Activated CD8-positive, alpha-beta memory T cell treated with anti-CD3 and anti-CD28 coated beads, Interleukin-2, amount 50 U/mL, for 4 hours (primary cell): ENCODE measurements around the gene NSD1.

Experiments
- DNase-seq: peaks from one replicate; pipeline ENCODE4 v3.0.0-alpha.2; 2020

NSD1 gene

DNA sequence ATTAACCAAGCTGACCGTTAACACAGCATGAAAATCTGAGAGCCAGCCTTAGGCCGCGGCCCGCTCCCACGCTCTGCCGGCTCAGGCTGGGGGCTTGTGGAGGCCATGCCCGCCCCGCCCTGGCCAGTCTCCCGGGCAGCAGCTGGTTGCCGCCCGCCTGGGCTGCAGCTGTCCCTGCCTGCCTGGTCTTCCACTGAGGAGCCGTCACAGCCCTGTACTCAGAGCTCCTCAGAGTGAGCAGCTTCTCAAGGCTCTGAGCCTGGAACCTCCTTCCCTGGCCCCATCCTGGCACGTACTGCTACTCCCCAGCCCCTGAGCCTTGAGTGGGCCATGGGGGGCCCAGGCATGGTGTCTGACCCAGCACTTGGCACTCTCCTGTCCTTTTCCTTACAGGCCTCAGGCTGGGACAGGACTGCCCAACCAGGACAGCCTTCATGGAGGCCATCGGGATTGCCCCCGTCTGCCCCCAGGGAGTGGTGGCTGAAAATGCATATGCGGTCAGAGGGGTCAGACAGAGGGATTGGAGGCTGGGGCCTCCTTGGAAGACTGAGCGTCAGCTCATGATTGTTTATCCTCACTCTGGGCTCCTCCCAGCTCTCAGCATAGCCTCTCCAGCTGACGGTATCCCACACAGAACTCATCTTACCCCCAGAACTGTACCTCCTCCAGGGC, 35.0 kb upstream of the NSD1 start:
- no peak for DNase-seq

DNA sequence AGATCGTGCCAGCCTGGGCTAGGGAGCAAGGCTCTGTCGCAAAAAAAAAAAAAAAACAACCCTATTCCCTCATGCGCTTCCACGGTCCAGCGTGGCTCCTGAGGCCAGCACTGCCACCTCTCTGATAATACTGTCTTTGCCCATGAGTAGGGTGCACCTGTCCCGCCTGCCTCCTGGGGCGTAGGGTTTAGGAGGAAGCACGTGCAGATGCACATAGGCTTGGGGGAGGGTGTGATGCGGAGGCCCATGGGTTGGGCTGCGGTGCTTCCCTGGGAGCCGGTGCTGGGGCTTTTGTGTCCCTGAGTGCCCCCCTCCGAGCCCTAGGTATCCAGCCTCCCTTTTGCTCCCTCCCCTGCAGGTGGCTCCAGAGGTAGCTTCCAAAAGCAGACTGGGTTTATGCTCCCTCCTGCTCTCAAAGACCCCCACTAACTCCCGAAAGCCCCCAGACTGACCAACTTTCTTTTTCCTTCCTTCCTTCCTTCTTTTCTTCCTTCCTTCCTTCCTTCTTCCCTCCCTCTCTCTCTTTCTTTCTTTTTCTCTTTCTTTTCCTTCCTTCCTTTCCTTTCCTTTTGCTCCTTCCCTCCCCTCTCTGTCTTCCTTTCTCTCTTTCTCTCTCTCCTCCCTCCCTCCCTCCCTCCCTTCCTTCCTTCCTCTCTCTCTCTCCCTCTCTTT, 34.0 kb upstream of the NSD1 start:
- no peak for DNase-seq

DNA sequence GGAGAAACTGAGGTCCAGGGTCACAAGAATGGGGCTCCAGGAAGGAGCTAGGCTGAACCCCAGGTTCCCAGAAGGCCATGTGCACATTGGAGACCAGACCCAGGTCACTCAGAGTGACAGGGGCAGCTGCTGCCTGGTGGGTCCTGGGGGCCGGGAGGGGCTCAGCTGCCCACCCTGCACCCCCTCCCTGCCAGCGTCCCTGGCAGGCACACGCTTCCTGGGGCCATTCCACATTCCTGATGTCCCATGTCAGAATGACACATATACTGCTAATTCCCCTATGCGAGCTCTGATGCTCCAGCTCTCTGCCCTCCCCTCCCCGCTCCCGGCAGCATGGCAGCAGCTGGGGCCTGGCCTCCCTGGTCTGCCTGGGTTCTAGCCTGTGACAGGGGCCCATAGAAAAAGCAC, 32.9 kb upstream of the NSD1 start:
- no peak for DNase-seq

DNA sequence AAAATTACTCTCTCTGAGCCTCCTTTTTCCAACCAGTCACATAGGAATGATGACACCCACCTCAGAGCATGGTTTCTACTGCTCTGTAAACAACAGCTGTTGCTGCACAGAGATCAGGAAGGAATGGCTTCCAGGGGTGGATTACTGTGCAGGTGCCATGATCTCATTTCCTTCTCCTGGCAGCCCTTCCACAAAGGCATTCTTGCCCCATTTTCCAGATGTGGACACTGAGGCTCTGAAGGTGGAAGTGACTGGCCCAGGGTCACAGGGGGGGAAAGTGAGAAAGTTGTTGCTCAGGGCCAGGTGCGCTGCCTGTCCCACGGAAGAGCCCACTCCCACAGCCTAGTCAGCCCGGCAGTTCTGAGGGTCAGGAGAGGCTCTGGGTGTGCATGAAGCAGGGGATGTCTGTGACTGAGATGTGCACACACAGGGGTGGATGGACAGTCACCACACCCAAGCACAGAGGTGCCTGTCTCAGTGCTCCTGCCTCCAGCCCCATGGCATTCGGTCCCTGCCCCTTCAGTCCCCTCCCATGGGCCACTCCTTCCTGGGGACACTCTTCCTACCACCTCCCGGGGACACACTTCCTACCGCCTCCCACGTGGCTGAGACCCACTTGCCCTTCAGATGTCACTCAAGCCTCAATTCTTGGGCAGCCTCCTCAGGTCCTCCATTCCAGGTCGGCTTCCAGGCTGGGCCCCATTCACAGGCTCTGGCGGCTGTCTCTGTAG, 29.9 kb upstream of the NSD1 start:
- no peak for DNase-seq

DNA sequence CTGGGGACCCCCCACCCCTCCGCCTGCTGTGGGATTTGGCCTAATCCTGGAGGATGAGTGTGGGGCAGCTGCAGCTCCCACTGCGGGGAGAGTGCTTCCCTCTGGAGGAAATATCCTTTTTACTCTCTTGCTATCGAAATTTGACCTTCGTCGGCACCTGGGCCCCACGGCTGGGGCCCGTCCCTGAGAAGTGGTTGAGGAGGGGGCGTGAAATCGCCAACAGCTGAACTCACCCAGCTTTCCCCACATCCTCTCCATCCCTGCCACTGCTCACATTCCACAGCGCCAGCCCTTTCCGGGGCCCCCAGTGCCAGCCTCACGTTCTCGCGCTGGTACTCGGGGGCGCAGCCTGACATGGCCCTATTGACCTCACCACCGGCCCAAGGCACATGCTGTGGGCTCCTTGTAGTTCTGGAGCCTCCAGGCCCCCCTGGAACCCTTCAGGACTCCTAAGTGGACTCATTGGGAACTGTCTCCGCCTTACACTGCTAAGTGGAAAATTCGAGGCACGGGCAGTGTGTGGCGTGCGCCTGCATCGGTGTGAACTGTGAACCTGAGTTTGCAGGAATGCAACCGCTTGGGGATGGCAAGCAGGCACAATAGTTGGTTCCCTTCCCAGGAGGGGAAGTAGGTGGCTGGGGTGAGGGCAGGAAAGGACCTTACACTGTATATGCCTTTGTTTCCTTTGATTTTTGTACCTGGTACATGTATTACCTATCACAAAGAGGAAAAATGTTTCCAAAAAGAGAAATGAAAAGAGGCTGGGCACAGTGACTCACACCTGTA, 27.7 kb upstream of the NSD1 start:
- no peak for DNase-seq

DNA sequence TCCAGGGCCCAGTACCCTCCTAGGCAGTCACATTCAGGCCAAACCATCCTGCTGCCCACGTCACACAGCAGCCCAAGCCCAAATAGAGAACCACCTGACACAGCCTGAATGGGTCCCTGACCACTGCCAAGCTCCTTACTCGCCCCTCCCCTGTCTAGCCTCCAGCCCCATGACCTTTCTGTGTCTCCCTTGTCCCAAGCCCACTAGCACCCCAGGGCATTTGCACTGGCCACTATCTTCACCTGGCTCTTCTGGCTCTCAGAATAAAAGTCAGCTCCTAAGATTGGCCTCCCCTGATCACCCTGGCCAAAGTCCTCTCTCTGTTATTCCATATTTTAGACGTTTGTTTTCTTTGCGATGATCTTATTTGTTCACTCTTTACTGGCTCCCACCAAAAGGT, 26.4 kb upstream of the NSD1 start:
- DNase-seq = no peak

DNA sequence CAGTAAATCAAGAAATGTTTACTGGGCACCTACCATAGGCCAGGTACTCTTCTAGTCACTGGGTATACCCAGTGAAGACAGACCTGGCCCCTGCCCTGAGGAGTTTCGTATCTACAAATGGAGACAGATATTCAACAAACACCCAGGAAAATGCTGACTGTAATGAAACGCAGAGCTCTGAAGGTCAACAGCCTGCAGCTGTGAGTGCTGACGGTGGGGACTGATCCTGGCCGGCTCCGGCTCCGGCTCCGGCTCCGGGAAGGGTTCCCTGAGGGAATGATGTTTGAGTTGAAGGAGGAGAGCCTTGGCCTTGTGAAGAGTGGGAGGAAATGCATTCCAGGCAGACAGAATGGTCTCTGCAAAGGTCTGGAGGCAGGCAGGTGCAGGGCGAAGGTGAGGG, 23.8 kb upstream of the NSD1 start:
- no peak for DNase-seq

DNA sequence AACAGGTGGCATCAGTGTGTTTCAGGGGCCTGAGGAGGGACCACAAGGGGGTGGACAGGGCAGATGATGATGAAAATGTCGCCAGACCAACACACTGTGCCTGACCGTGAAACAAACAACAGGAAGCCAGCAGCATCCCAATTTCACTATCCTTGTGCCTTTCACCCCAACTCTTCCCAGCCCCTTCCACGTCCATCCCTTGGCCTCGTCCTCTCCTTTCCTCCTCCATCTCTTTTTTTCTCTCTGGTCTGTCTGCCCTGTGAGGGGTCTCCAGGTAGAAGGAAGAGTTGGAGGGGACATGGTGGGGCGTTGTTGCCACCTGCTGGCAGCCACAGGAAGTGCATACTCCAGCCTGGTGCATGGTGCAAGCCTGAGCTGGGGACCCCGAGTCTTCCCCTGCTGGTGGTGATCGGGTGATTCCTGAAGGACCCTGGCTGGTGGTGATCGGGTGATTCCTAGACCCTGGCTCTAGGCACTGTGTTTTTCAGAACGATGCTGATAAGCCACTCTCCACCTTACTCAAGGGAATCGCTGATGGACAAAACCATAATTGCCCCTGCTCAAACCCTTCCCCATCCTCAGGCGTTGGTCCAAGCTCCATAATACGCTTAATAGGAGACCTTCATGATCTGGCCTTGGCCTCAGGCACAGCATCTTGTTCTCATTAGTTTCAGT, 21.7 kb upstream of the NSD1 start:
- DNase-seq = peak; percentile 67

DNA sequence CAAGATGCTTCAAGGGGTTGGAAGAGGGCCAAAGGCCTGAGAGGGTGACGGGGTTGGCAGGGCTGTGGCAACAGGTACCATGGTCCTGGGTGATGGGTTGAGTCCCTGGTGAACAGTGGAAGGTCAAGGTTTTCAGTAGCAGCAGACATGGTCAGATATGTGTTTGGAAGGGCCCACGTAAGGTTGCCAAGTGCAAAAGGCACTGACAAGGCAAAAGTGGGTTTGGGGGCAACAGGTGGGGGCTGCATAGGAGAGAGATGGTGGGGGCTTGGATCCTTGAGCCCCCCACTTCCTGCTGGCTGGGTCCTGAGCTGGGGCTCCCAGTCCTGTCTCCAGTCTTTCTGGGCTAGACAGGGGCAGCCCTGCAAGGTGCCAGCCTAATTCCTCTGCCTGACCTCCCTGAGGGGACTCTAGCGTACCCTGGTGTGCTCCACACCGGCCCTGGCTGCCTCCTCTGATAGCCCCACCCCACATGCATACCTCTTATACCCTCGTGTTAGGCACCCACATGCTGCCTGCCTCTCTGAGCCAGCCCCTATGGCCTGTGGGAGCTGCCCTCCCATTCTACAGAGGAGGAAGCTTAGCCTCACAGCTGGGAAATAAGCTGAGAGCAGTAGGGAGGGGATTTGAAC, 20.9 kb upstream of the NSD1 start:
- DNase-seq = no peak

DNA sequence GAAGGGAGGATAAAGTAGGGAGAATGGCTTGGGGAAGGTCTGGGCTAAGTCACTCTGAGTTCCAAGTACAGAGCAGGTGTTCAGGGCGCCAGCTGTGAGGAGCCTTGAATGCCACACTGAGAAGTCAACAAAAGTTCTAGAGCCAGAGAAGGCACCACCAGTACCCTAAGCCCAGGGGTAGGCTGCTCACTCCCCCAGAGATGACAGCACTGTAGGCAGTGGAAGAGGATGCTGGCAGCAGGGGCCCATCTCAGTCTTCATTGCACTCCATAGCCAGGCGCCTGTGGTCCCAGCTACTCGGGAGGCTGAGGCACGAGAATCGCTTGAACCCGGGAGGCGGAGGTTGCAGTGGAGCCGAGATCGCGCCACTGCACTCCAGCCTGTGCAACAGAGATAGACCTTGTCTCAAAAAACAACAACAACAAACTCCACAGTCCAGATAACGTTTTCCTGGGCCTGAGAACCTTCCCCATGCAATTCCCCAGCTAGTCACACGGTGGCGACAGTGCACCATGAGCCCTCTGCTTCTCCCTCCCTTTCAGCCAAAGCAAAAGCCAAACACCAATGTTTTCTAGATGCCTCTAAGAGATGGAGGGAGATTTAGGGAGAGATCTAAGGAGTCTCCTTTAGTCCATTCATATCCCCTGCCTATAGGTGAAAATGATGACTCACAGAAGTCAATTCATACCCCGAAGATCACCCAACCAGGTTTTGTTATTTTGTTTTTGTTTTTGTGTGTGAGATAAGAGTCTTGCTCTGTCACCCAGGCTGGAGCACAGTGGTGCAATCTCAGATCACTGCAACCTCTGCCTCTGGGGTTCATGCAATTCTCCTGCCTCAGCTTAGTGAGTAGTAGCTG, 19.8 kb upstream of the NSD1 start:
- DNase-seq = peak; percentile 80

DNA sequence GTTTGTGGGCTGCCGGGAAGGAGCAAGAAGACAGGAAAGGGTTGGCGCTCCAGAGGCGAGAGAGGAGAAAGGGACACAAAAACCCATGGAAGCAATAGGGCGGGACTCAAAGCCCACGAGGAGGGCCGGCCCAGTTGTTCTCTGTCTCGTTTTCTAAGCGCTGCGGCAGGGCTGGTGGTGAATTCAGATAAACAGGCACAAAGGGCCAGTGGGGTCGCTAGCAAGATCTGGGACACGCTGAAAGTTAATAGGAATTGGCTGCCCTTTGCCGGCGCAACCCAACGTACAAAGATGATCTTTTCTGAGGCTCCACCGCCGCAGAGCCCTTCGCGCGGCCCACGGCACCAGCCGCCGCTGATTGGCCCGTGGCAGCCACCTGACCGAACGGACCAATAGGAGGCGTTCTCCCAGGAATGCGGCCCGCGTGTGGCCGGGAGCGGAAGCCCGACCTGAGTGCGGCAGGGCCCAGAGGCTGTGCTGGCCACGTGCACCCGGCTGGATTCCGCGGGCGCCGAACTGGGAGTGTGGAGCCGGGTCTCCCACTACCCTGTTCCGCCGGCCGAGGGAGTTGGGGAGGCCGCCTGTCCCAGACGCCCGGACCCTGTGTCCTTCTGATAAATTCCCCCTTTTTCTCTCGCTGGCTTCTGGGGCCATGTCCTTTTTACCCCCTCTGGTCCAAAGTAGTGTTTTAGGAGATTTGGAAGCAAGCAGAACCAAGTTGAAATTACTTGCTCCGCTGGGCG, 16.8 kb upstream of the NSD1 start:
- DNase-seq = peak; percentile 85

DNA sequence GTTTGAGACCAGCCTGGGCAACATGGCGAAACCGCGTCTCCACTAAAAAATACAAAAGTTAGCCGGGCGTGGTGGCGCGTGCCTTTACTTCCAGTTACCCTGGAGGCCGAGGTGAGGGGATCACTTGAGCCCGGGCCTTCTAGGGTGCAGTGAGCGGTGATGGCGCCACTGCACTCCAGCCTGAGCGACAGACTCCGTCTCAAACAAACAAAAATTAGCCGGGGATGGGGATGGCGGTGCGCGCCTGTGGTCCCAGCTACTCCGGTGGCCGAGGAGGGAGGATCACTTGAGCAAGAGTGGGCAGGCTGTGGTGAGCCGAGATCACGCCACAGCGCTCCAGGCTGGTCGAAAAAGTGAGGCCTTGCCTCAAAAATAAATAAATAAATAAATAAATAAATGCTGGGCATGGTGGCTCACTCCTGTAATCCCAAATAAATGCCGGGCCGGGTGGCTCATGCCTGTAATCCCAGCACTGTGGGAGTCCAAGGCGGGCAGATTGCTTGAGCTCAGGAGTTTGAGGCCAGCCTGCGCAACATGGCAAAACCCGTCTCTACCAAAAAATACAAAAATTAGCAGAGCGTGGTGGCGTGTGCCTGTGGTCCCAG, 16.0 kb upstream of the NSD1 start:
- no peak for DNase-seq

DNA sequence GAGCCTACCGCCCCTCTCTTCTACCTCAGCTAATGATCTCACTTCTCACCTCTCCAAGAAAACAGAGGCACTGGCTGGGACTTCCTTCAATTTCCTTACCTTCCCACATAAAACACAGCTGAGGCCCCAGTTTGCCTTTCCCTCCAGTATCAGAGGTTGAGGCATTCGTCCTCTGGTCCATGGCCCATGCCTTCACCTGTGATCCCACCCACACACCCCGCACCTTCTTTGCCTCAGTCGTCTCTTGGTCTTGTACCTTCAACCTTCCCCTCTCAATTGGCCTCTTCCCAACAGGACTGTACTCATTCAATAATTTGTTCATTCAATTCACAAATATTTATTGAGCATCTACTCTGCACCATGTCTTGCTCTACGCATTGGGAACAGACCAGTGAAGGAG, 11.0 kb upstream of the NSD1 start:
- DNase-seq = no peak

DNA sequence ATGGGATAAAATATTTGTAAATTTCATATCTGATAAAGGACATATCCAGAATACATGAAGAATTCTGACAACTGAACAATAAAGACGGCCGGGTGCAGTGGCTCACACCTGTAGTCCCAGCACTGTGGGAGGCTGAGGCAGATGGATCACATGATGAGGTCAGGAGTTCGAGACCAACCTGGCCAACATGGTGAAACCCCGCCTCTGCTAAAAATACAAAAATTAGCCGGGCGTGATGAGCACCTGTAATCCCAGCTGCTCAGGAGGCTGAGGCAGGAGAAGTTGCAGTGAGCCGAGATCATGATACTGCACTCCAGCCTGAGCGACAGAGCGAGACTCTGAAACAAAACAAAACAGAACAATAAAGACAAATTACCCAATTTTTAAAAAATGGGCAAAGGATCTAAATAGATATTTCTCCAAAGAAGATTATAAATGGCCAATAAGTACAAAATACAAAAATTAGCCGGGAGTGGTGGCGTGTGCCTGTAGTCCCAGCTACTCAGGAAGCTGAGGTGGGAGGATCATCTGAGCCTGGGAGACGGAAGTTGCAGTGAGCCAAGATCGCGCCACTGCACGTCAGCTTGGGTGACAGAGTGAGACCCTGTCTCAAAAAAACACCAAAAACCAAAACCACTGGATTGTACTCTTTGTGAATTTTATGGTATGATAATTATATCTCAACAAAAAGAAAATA, 9.6 kb upstream of the NSD1 start:
- DNase-seq = no peak

DNA sequence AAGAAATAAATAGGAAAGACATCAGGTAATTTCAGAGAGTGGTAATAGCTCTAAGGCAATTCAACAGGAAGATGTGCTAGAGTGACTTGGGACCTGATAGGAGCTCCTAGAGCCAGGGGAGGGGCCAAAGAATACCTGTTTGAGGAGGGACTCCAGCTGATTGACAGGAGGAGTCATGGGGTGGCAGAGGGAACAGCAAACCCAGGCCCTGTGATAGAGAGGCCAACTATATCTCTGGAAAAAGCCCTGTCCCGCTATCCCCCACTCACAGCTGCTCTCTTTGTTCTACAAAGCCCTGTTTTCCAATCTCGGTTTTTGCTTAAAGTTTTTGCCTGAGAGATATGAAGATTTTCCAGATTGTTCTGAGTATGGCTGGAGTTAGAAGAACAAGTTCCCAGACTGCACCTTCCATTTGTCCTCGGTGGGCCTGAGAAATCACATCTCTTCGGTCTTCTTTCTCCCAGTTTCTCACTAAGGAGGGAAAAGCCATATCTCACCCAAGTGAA, 9.0 kb upstream of the NSD1 start:
- DNase-seq = no peak

DNA sequence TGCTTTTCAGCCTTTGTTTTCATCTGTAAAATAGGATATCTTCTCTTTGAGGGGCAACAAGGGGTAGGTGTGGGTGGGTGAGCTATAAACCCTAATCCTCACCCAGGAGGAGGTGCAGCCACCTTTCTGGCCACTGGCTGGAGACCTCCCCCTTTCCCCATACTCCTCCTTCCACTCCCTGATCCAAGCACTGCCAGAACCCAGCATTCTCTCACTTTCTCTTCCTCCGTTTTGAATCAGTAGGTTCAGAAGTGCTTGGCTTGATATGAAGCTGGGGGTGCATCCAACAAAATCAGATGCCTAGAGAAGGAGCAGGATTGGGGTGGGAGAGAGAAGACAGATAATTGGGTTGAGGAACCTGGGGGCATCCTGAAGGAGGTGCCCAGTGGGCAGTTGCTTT, 6.8 kb upstream of the NSD1 start:
- no peak for DNase-seq

DNA sequence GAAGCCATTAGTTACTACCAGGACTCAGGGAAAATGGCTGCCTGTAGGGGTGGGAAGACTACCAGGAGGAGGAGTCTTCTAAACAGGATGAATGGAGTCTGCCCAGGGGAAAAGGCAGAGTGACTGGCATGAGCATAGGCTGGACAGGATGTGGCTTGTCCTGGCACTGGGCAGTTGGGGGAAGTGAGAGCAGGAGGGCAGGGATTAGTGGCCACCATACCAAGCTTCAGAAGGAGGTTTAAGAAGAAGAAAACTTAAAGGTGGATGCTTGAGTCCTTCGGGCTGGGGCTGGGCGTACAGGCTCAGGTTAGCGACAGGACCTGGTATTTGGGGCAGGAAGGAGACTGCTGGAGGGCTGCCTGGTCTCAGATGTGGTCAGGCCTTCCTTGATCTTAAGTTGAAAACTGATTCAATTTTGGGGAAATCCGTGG, 5.0 kb upstream of the NSD1 start:
- DNase-seq = no peak

DNA sequence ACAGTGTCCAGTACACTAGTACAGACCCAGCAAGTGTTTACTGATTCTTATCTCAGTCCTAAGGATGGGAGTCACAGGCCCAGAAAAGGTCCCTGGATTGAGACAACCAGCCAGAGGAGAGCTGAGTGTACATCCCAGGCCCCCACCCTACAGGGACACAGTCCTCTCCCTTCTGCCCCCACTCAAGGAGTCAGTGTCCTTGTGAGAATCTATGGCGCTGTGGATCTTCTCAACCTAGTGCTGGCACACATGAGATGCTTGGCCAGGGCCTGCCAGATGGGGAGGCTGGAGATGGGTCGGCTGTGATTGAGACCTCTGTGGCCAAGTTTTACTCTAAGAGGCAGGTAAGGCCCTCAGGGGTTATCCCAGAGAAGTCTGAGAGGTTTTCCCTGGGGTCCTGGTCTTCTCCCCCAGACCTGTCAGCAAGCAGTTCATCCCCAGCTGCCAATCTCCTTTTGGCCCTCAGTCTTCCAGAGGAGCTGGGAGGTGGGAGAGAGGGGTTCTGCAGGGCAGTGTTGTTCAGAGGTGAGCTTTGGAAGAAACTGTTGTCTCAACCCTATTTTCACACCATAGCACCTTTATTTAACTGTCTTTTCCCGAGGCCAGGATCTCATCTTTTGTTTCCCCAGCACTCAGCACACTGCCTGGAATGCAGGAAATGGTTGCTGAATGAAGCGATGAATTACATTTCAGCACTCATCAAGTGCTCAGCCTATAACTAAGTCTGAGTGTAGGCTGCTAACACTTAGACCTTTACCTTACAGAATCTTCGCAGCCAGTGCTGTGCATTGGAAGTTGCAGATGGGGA, 3.2 kb upstream of the NSD1 start:
- DNase-seq = no peak

DNA sequence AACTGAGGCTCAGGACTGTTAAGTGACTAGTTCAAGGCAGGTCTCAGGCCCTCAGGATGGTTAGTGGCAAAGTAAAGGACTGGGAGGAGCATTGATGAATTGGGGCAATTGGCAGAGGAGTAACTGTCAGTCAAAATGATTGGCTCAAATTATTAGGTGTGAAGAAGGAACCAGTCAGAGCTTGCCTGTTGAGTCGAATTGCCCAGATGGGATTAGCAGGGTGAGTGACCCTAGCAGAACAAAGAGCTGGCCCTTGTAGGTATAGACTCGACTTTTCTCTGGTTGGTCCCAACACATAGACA, 2.6 kb upstream of the NSD1 start:
- no peak for DNase-seq
